Activated B cell treated with CpG ODN at 0.5 μM for 24 hours (primary cell): ENCODE data around the gene PITX2. TPM values are rescaled to one million over a fixed set of nuclear protein-coding genes. Genes with fewer than 3 reads are reported as not detected.

Experiments
- ATAC-seq: fragments of 200-7000 bp; cut with Tn5 transposase; one replicate; pipeline ENCODE4 v1.10.0; 2021; ENCODE audit warnings: low read depth, mild to moderate bottlenecking, moderate library complexity
- CTCF ChIA-PET: fragments of 350-600 bp; sonication (Branson Sonifier 250); formaldehyde crosslinking; loops from one replicate; lab custom pipeline; 2021; ENCODE audit warnings: antibody characterized with exemption; lab: Charles Lee
- POLR2A ChIA-PET: fragments of 350-600 bp; sonication (Branson Sonifier 250); formaldehyde crosslinking; loops from one replicate; lab custom pipeline; 2021; ENCODE audit warnings: antibody characterized with exemption; lab: Charles Lee
- DNase-seq: peaks from one replicate; pipeline ENCODE4 v3.0.0; 2022
- H3K27ac Mint-ChIP-seq: one replicate; pipeline ENCODE4 v1.8.0; 2020; ENCODE audit warnings: mixed read lengths
- H3K27me3 Mint-ChIP-seq: one replicate; pipeline ENCODE4 v1.8.0; 2021; ENCODE audit warnings: mixed read lengths
- H3K36me3 Mint-ChIP-seq: one replicate; pipeline ENCODE4 v1.8.0; 2021; ENCODE audit warnings: low read depth, mixed read lengths
- H3K4me1 Mint-ChIP-seq: one replicate; pipeline ENCODE4 v1.8.0; 2021; ENCODE audit warnings: mixed read lengths
- H3K4me3 Mint-ChIP-seq: one replicate; pipeline ENCODE4 v1.8.0; 2020; ENCODE audit warnings: mild to moderate bottlenecking, mixed read lengths
- H3K9me3 Mint-ChIP-seq: one replicate; pipeline ENCODE4 v1.8.0; 2020; ENCODE audit warnings: mixed read lengths
- CTCF ChIP-seq: fragments of 200-600 bp; IDR thresholded peaks from one replicate; pipeline ENCODE4 v1.8.0; 2022; ENCODE audit warnings: antibody characterized with exemption, mild to moderate bottlenecking
- intact Hi-C: fragments of 100-400 bp; cut with micrococcal nuclease; formaldehyde crosslinking; loops from one replicate; pipeline ENCODE4 v1.15.1; 2024
- total RNA-seq: library from RNA; stranded (reverse); gene quantifications from 2 replicates; pipeline ENCODE4 v1.2.3, GENCODE V29; 2022

PITX2 gene
- total RNA-seq, 1 donor from 2014 or later = not detected

GRCh38 chr4:110616238-110617074 lies 6.4 kb downstream of the PITX2 start:
- intact Hi-C loops = loop anchor here (2.0 kb wide), 1 partner anchor 14 kb away; no protein-coding TSS in a partner anchor
- H3K36me3 Mint-ChIP-seq = no peaks in the 10 kb centered on the region
- ATAC-seq = no peak
- H3K4me1 Mint-ChIP-seq = peaks cover 10% of the 10 kb centered on the region
- POLR2A ChIA-PET = no interaction called here
- H3K27ac Mint-ChIP-seq = no peak overlapping the region
- CTCF ChIA-PET = no interaction called here
- no peak for DNase-seq
- no peaks in the 10 kb centered on the region for H3K9me3 Mint-ChIP-seq
- peaks cover 83% of the 10 kb centered on the region for H3K27me3 Mint-ChIP-seq
- TF ChIP-seq CTCF = no peak
- no peak overlapping the region for H3K4me3 Mint-ChIP-seq

- ChIA-PET CTCF (no interaction called here), POLR2A (no interaction called here)
- no peak for ATAC-seq
- TF ChIP-seq CTCF = no peak
- H3K4me1 Mint-ChIP-seq = peaks cover 6% of the 10 kb centered on the region
- H3K9me3 Mint-ChIP-seq = no peaks in the 10 kb centered on the region
- H3K4me3 Mint-ChIP-seq = no peak overlapping the region
- intact Hi-C loops = loop anchor here (2.0 kb wide), 1 partner anchor 15 kb away; no protein-coding TSS in a partner anchor
- no peak overlapping the region for H3K27ac Mint-ChIP-seq
- H3K36me3 Mint-ChIP-seq = no peaks in the 10 kb centered on the region
- DNase-seq = no peak
- peaks cover 82% of the 10 kb centered on the region for H3K27me3 Mint-ChIP-seq
Observed at GRCh38 chr4:110615353-110616237, 7.3 kb downstream of the PITX2 start.

GRCh38 chr4:110614976-110615352 lies 7.9 kb downstream of the PITX2 start:
- Mint-ChIP-seq H3K36me3 (no peaks in the 10 kb centered on the region), H3K9me3 (no peaks in the 10 kb centered on the region), H3K4me1 (peaks cover 6% of the 10 kb centered on the region), H3K27me3 (peaks cover 80% of the 10 kb centered on the region), H3K27ac (no peak overlapping the region), H3K4me3 (no peak overlapping the region)
- intact Hi-C loops = no loop called here
- ChIA-PET POLR2A (no interaction called here), CTCF (no interaction called here)
- ATAC-seq (no peak), DNase-seq (no peak)
- TF ChIP-seq CTCF = no peak

- H3K27me3 Mint-ChIP-seq = peaks cover 80% of the 10 kb centered on the region
- H3K27ac Mint-ChIP-seq = no peak overlapping the region
- ChIA-PET POLR2A (no interaction called here), CTCF (no interaction called here)
- no peak for ATAC-seq
- DNase-seq = no peak
- no peaks in the 10 kb centered on the region for H3K9me3 Mint-ChIP-seq
- peaks cover 4% of the 10 kb centered on the region for H3K4me1 Mint-ChIP-seq
- intact Hi-C loops = no loop called here
- no peak for TF ChIP-seq CTCF
- no peak overlapping the region for H3K4me3 Mint-ChIP-seq
- no peaks in the 10 kb centered on the region for H3K36me3 Mint-ChIP-seq
Observed at GRCh38 chr4:110614173-110614963, 8.5 kb downstream of the PITX2 start.
